Heart right ventricle (tissue), 16 donors: ENCODE data around the gene CLDN24. TPM values are rescaled to one million over a fixed set of nuclear protein-coding genes. Genes with fewer than 3 reads are reported as not detected.

Experiments
- ATAC-seq, 8 donors: fragments of 200-7000 bp; cut with Tn5 transposase; one replicate each; pipeline ENCODE4 v1.9.1; 2020; ENCODE audit warnings: mild to moderate bottlenecking in 8 of 8, moderate library complexity in 8 of 8, moderate number of reproducible peaks in 1 of 8
- DNase-seq, 2 donors: peaks; one replicate each; pipeline ENCODE4 v3.0.0-alpha.2; 2020
- H3K27ac ChIP-seq, 10 donors: fragments of 200-600 bp; sonication (generic) in 2 of 10; one replicate each; pipeline versions ENCODE4 v1.5.0 to v1.8.0; 2020 to 2022; ENCODE audit warnings: mild to moderate bottlenecking in 3 of 10
- H3K27me3 ChIP-seq, 7 donors: fragments of 200-600 bp; one replicate each; pipeline ENCODE4 v1.8.0; 2021 to 2022; ENCODE audit warnings: mild to moderate bottlenecking in 2 of 7
- H3K36me3 ChIP-seq, 9 donors: fragments of 200-600 bp; sonication (generic) in 1 of 9; one replicate each; pipeline versions ENCODE4 v1.5.0 to v1.8.0; 2020 to 2022; ENCODE audit warnings: mild to moderate bottlenecking in 2 of 9
- H3K4me1 ChIP-seq, 9 donors: fragments of 200-600 bp; sonication (generic) in 1 of 9; one replicate each; pipeline versions ENCODE4 v1.5.0 to v1.8.0; 2020 to 2022; ENCODE audit warnings: mild to moderate bottlenecking in 4 of 9
- H3K4me3 ChIP-seq, 10 donors: fragments of 200-600 bp; sonication (generic) in 2 of 10; one replicate each; pipeline versions ENCODE4 v1.5.0 to v1.8.0; 2020 to 2022; ENCODE audit warnings: mild to moderate bottlenecking in 7 of 10, moderate library complexity in 2 of 10
- H3K9me3 ChIP-seq, 11 donors: fragments of 200-600 bp in 10 of 11; sonication (generic) in 2 of 11; one replicate each; pipeline versions ENCODE4 v1.5.0 to v1.8.0; 2013 to 2022; ENCODE audit warnings: mild to moderate bottlenecking in 2 of 11, control low read depth in 1 of 11, moderate library complexity in 1 of 11
- WGBS, 2 donors: extraction: QIAGEN DNeasy Blood & Tissue Kit; methylation state at CpG; one replicate each; pipeline ENCODE4 v1.1.7; 2013; ENCODE audit warnings: inconsistent platforms in 1 of 2; 5-methylcytosine and 5-hydroxymethylcytosine counted together
- intact Hi-C, 10 donors: fragments of 100-400 bp; cut with DNase I; formaldehyde crosslinking; loops; one replicate each; pipeline versions ENCODE4 v1.11.1 to v1.14.2; 2022
- polyA plus RNA-seq, 2 donors: library from polyadenylated mRNA; stranded (reverse); fragments of 200-250 nt; gene quantifications; one replicate each; pipeline ENCODE4 v1.2.3, GENCODE V29; 2013
- total RNA-seq, 10 donors: library from RNA; stranded (reverse); fragmentation: NEBNext Ultra II Directional in 3 of 10; extraction: Animal tissue kit (Norgen Biotek cat#: 25700) in 3 of 10; gene quantifications; one replicate each; pipeline versions ENCODE4 v1.2.1 to v1.2.4, GENCODE V29; 2021 to 2023
- TF ChIP-seq, protein P1 (sequence below), 9 donors: fragments of 200-600 bp; sonication (generic) in 2 of 9; IDR thresholded peaks; one replicate each; pipeline versions ENCODE4 v1.5.0 to v1.8.0; 2021 to 2022; ENCODE audit warnings: antibody characterized with exemption in 9 of 9, mild to moderate bottlenecking in 5 of 9, moderate library complexity in 1 of 9
- donor health status: Arrhythmogenic right ventricular cardiomyopathy.
- donor health status: ischemic (EF 13 %, LVEDD 7.1; RV severe dilation, severe dysfunction).
- donor health status: healthy with polysubstance abuse.
- donor health status: DM: no; HTN: yes; CAD: no.
- donor health status: DM: no; HTN: no; CAD: no.
- donor health status: ischemic (EF 25% LVEDD 6.9; RV normal size, moderate dysfunction).
- donor health status: ischemic (EF 25% LVEDD 5.7; RV mildly dilated, moderate dysfunction).
- donor health status: healthy.
- donor health status: DM: yes; HTN: yes; CAD: no.
- donor health status: Ischemic cardiomyopathy.
- donor health status: ischemic (EF 35%, LVEDD 5.7; RV mildly dilated, moderate dysfunction).
- donor health status: nonischemic (EF 11% LVEDD 7.7; RV severe dilation, severe dysfunction).
- donor health status: DM: yes; HTN: yes; CAD: no.
- donor health status: PGD.
- donor health status: ischemic (EF 29% LVEDD 5.4; RV normal size, mild dysfunction).
- donor health status: nonischemic (EF 23%, LVEDD 6.1; RV moderate dilation, normal function).

The CLDN24 gene
- total and polyA plus RNA-seq, 12 donors = not detected

DNA sequence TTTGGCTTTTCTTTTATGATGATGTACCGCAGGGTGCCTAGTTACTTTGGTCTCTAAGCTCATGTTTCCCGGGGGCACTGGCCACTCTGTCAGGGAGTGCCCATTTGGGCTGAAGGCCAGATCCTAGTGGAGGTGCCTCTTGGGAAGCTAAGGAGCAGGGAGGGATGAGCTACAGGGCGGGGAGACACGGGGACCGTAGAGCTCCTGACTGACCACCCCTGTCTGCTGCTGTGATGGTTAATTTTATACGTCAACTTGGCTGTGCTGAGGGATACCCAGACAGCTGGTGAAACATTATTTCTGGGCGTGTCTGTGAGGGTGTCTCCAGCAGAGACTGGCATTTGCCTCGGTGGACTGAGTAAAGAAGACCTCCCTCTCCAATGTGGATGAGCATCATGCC is 24.9 kb upstream of the CLDN24 start:
- intact Hi-C loops = no loop called here
- Histone ChIP-seq H3K27me3 (peaks cover 0 to 35% (median 16%) of the 10 kb centered on the region in 7 donors), H3K36me3 (no peaks in the 10 kb centered on the region), H3K27ac (no peak overlapping the region), H3K4me1 (peaks cover 0 to 32% (median 10%) of the 10 kb centered on the region in 9 donors), H3K9me3 (no peaks in the 10 kb centered on the region), H3K4me3 (no peak overlapping the region)
- TF ChIP-seq, protein P1, sequence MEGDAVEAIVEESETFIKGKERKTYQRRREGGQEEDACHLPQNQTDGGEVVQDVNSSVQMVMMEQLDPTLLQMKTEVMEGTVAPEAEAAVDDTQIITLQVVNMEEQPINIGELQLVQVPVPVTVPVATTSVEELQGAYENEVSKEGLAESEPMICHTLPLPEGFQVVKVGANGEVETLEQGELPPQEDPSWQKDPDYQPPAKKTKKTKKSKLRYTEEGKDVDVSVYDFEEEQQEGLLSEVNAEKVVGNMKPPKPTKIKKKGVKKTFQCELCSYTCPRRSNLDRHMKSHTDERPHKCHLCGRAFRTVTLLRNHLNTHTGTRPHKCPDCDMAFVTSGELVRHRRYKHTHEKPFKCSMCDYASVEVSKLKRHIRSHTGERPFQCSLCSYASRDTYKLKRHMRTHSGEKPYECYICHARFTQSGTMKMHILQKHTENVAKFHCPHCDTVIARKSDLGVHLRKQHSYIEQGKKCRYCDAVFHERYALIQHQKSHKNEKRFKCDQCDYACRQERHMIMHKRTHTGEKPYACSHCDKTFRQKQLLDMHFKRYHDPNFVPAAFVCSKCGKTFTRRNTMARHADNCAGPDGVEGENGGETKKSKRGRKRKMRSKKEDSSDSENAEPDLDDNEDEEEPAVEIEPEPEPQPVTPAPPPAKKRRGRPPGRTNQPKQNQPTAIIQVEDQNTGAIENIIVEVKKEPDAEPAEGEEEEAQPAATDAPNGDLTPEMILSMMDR (IDR thresholded peaks at IDR 0.05) = no peak
- DNase-seq (no peak), ATAC-seq (no peak)
- WGBS, 2 donors = 86 to 89% methylated on average over 8 of the region's 8 CpGs

- WGBS, 2 donors = 91% methylated on average over 4 of the region's 4 CpGs
- DNase-seq (no peak), ATAC-seq (no peak)
- Histone ChIP-seq H3K9me3 (no peaks in the 10 kb centered on the region), H3K4me3 (no peak overlapping the region), H3K4me1 (peaks cover 0 to 32% (median 10%) of the 10 kb centered on the region in 9 donors), H3K27ac (no peak overlapping the region), H3K36me3 (no peaks in the 10 kb centered on the region), H3K27me3 (peaks cover 0 to 28% (median 16%) of the 10 kb centered on the region in 7 donors)
- intact Hi-C loops = no loop called here
- TF ChIP-seq, protein P1 (IDR thresholded peaks at IDR 0.05) = no peak
Measured at GRCh38 chr4:183345261-183345660, 23.0 kb upstream of the CLDN24 start.

GRCh38 chr4:183344523-183345255 is 22.5 kb upstream of the CLDN24 start:
- Histone ChIP-seq H3K27me3 (peaks cover 0 to 28% (median 16%) of the 10 kb centered on the region in 7 donors), H3K9me3 (no peaks in the 10 kb centered on the region), H3K27ac (no peak overlapping the region), H3K4me1 (peaks cover 0 to 31% (median 10%) of the 10 kb centered on the region in 9 donors), H3K4me3 (no peak overlapping the region), H3K36me3 (no peaks in the 10 kb centered on the region)
- 88 to 90% methylated on average over 15 of the region's 15 CpGs for WGBS, 2 donors
- TF ChIP-seq, protein P1 (IDR thresholded peaks at IDR 0.05) = no peak
- ATAC-seq = no peak
- DNase-seq = no peak
- intact Hi-C loops = no loop called here

- WGBS, 2 donors = 92 to 93% methylated on average over 7 of the region's 7 CpGs
- DNase-seq = no peak
- Histone ChIP-seq H3K4me1 (peaks cover 0 to 21% (median 10%) of the 10 kb centered on the region in 9 donors), H3K27me3 (peaks cover 0 to 28% (median 16%) of the 10 kb centered on the region in 7 donors), H3K36me3 (no peaks in the 10 kb centered on the region), H3K27ac (no peak overlapping the region), H3K9me3 (no peaks in the 10 kb centered on the region), H3K4me3 (no peak overlapping the region)
- intact Hi-C loops = no loop called here
- no peak for ATAC-seq
- TF ChIP-seq, protein P1 (IDR thresholded peaks at IDR 0.05) = no peak
Measured at GRCh38 chr4:183343730-183344129, 21.5 kb upstream of the CLDN24 start.
